ENCODE measurements around the gene ZSCAN26. TPM values are rescaled to one million over a fixed set of nuclear protein-coding genes. Genes with fewer than 3 reads are reported as not detected.

ZSCAN26 gene
- total RNA-seq = 13.3 TPM
- long read RNA-seq, partial matches to known transcripts = 2 of 15 reads
- long read RNA-seq, other reads (novel, unspliced or antisense) = 6 of 15 reads

GRCh38 chr6:28266962-28267694 lies at the start of gene ZSCAN26:
Gene ZSCAN26 (plus strand): TSS chr6:28267143. CDS start chr6:28271920, 4,777 bp downstream.
- H3K27me3 ChIP-seq (ENCODE audit: low read depth) = no peaks in the 10 kb centered on the region
- intact Hi-C loops (cut with micrococcal nuclease) = no loop called here
- peaks cover 31% of the 10 kb centered on the region for H3K4me1 ChIP-seq
- H3K4me3 ChIP-seq = peak within 1 kb of the TSS; percentile 84
- no peaks in the 10 kb centered on the region for H3K9me3 ChIP-seq (replicated peaks)
- TF ChIP-seq CTCF (IDR thresholded peaks at IDR 0.05; ENCODE audit: borderline replicate concordance) = no peak
- peak; percentile 80 for DNase-seq
- H3K27ac ChIP-seq (replicated peaks) = peak within 1 kb of the TSS; percentile 91
- H3K36me3 ChIP-seq = peaks cover 9% of the 10 kb centered on the region

GRCh38 chr6:28217890-28218289 lies 49.1 kb upstream of the ZSCAN26 start:
- H3K27ac ChIP-seq (replicated peaks) = peak overlapping the region; percentile 36
- no peak for TF ChIP-seq CTCF (IDR thresholded peaks at IDR 0.05; ENCODE audit: borderline replicate concordance)
- H3K36me3 ChIP-seq = no peaks in the 10 kb centered on the region
- peaks cover 20% of the 10 kb centered on the region for H3K4me1 ChIP-seq
- intact Hi-C loops (cut with micrococcal nuclease) = no loop called here
- H3K9me3 ChIP-seq (replicated peaks) = no peaks in the 10 kb centered on the region
- H3K27me3 ChIP-seq (ENCODE audit: low read depth) = peaks cover 54% of the 10 kb centered on the region
- no peak for DNase-seq
- H3K4me3 ChIP-seq = peak overlapping the region; percentile 72

GRCh38 chr6:28218312-28219248 lies 48.4 kb upstream of the ZSCAN26 start:
- H3K4me1 ChIP-seq = peaks cover 20% of the 10 kb centered on the region
- TF ChIP-seq CTCF (IDR thresholded peaks at IDR 0.05; ENCODE audit: borderline replicate concordance) = no peak
- H3K9me3 ChIP-seq (replicated peaks) = no peaks in the 10 kb centered on the region
- H3K27ac ChIP-seq (replicated peaks) = peak overlapping the region; percentile 89
- intact Hi-C loops (cut with micrococcal nuclease) = no loop called here
- peak; percentile 88 for DNase-seq
- H3K4me3 ChIP-seq = peak overlapping the region; percentile 72
- H3K27me3 ChIP-seq (ENCODE audit: low read depth) = peaks cover 47% of the 10 kb centered on the region
- H3K36me3 ChIP-seq = no peaks in the 10 kb centered on the region

- Histone ChIP-seq H3K27me3 (ENCODE audit: low read depth) (peaks cover 28% of the 10 kb centered on the region), H3K36me3 (no peaks in the 10 kb centered on the region), H3K4me3 (no peak overlapping the region), H3K9me3 (replicated peaks) (no peaks in the 10 kb centered on the region), H3K27ac (replicated peaks) (no peak overlapping the region), H3K4me1 (peaks cover 29% of the 10 kb centered on the region)
- no peak for DNase-seq
- TF ChIP-seq CTCF (IDR thresholded peaks at IDR 0.05; ENCODE audit: borderline replicate concordance) = no peak
- intact Hi-C loops (cut with micrococcal nuclease) = loop anchor here (10.0 kb wide), 1 partner anchor 76 kb away; the partner anchor contains the start of gene ZKSCAN8
Observed at GRCh38 chr6:28220257-28221133, 46.4 kb upstream of the ZSCAN26 start.
